Gastroesophageal sphincter (tissue), 4 donors: ENCODE measurements around the gene MALL. TPM values are rescaled to one million over a fixed set of nuclear protein-coding genes. Genes with fewer than 3 reads are reported as not detected.
"Not testable (repeated sequence)": the region's sequence is repeated elsewhere in the genome, so short reads cannot be mapped to it uniquely, and the experiment has no call there.

Source experiments
- ATAC-seq: fragments of 150-250 bp; one replicate; pipeline ENCODE4 v1.9.1; 2016; ENCODE audit warnings: mild to moderate bottlenecking, moderate library complexity
- H3K27ac ChIP-seq, 4 donors: fragments of 200-600 bp; sonication (generic) in 3 of 4; 1 replicate in 3 of 4; 2 replicates in 1 of 4; pipeline ENCODE4 v1.5.1; 2016 to 2019
- H3K27me3 ChIP-seq: fragments of 200-600 bp; sonication (generic); one replicate; pipeline ENCODE4 v1.5.1; 2019
- H3K36me3 ChIP-seq, 2 donors: fragments of 200-600 bp; sonication (generic); one replicate each; pipeline ENCODE4 v1.5.1; 2019; ENCODE audit warnings: control low read depth in 1 of 2
- H3K4me1 ChIP-seq, 3 donors: fragments of 200-600 bp; sonication (generic); 1 replicate in 2 of 3; 2 replicates in 1 of 3; pipeline ENCODE4 v1.5.1; 2016 to 2019; ENCODE audit warnings: control low read depth in 2 of 3
- H3K4me3 ChIP-seq, 2 donors: fragments of 200-600 bp; sonication (generic); one replicate each; pipeline ENCODE4 v1.5.1; 2019; ENCODE audit warnings: mild to moderate bottlenecking in 1 of 2, moderate library complexity in 1 of 2
- H3K9me3 ChIP-seq, 3 donors: fragments of 200-600 bp; sonication (generic); one replicate each; pipeline ENCODE4 v1.5.1; 2017 to 2019; ENCODE audit warnings: control low read depth in 2 of 3
- EP300 ChIP-seq: sonication (generic); formaldehyde crosslinking; IDR thresholded peaks from one replicate; pipeline ENCODE4 v1.6.1; 2017; ENCODE audit warnings: antibody characterized with exemption, mild to moderate bottlenecking
- POLR2A ChIP-seq, 2 donors: fragments of 450-650 bp; IDR thresholded peaks; one replicate each; pipeline ENCODE4 v1.6.1; 2017; ENCODE audit warnings: antibody characterized with exemption in 2 of 2, mild to moderate bottlenecking in 2 of 2, moderate library complexity in 1 of 2
- POLR2AphosphoS5 ChIP-seq: sonication (generic); formaldehyde crosslinking; IDR thresholded peaks from one replicate; pipeline ENCODE4 v1.6.1; 2017; ENCODE audit warnings: antibody characterized with exemption
- WGBS, 2 donors: methylation state at CpG; one replicate each; pipeline ENCODE4 v1.1.5; 2018; ENCODE audit warnings: low coverage in 1 of 2; 5-methylcytosine and 5-hydroxymethylcytosine counted together
- total RNA-seq, 4 donors: library from RNA; depleted of rRNA; stranded (reverse); fragments of >200 nt; gene quantifications; one replicate each; pipeline ENCODE4 v1.1.0, GENCODE V29; 2016
- TF ChIP-seq, protein P1 (sequence below), 4 experiments: fragments of 200-600 bp in 2 of 4; fragments of 450-650 bp in 2 of 4; sonication (generic) in 1 of 4; IDR thresholded peaks; one replicate each; pipeline ENCODE4 v1.5.1; 2017 to 2019; ENCODE audit warnings: antibody characterized with exemption in 4 of 4, mild to moderate bottlenecking in 2 of 4, moderate library complexity in 2 of 4

MALL gene
- total RNA-seq, 4 donors from 2014 or later: 2.5 to 28.3 (median 14.8) TPM

DNA sequence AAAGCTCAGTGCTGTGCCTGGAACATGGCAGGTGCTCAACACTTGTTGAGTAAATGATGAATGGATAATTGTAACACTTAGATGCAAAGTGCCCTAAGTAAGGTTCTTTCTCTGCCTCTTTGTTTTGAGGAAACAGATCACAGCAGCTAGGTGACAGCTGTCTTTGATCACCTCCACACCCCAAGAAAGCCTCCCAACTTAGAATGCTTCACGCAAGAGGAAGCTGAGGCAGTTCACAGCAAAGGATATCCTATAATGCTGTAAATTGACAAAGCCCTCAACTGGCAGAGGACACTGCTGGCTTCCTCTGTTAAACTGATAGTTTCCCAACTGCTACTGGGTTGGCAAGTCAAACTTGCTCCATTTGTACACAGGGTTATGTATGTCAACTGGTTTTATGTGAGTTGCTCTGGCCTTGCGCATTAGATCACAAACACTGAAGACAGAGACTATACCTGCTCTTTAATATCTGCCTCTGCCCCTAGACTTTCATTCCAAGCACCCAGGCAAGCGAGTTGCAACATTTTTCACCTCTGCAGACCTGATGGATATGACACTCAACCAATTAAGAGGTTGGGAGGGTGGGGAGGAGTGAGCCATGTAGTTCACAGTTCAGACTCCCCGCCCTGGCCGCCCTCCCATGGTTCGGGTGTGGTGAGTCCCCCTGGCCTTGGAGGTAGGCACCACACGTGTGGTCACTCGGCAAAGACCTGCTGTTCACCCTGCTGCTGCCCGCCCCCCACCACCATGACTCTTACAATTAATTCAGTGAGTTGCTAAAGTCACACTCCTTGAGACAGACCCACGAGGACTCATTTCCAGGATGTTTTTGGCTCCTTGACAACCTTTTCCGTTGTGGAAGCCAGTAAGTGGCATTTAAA lies 4.8 kb upstream of the MALL start:
- 42 to 54% methylated on average over 7 to 8 of the region's 11 CpGs for WGBS, 2 donors
- ATAC-seq: peak; percentile 26
- TF ChIP-seq EP300 (no peak), POLR2AphosphoS5 (no peak), POLR2A (IDR thresholded peaks at IDR 0.05) (no peak)
- TF ChIP-seq, protein P1, sequence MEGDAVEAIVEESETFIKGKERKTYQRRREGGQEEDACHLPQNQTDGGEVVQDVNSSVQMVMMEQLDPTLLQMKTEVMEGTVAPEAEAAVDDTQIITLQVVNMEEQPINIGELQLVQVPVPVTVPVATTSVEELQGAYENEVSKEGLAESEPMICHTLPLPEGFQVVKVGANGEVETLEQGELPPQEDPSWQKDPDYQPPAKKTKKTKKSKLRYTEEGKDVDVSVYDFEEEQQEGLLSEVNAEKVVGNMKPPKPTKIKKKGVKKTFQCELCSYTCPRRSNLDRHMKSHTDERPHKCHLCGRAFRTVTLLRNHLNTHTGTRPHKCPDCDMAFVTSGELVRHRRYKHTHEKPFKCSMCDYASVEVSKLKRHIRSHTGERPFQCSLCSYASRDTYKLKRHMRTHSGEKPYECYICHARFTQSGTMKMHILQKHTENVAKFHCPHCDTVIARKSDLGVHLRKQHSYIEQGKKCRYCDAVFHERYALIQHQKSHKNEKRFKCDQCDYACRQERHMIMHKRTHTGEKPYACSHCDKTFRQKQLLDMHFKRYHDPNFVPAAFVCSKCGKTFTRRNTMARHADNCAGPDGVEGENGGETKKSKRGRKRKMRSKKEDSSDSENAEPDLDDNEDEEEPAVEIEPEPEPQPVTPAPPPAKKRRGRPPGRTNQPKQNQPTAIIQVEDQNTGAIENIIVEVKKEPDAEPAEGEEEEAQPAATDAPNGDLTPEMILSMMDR (IDR thresholded peaks at IDR 0.05): no peak

DNA sequence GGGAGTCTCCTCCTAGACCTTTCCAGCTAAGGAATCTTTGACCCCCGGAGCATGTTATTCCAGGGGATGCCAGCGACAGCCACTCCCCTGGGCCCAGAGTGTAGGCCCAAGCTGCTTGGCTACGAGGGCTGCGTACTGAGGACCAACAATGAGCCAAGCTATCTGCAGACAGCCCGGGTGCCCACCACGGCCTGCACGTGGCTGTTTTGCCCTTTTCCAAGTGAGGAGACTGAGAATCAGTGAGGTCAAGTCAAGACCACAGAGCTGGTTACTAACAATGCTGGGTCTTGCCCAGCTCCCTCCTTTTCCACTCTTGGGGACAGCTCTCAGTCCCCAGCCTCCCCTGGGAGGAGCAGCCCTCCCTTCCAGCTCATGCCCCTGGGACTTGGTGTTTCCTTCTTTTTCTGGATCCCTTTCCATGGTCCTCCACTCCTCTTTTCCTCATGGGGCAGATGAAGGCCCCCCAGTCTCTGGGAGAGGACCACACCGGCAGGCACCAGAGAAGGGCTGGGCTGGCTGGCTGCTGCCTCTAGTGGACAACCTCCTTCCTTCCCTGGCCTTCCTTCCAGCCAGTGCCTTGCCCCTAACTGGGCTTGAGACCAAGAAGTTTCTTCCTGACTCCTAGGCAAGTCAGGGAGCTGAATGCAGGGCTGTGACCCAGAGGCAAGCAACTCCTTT lies 550 bp upstream of the MALL start:
- Histone ChIP-seq H3K4me3 (peak overlapping the region in 1 of 2 donors; percentile 51), H3K4me1 (peaks cover 0 to 19% (median 0%) of the 10 kb centered on the region in 3 donors), H3K9me3 (no peaks in the 10 kb centered on the region), H3K27me3 (peaks cover 70% of the 10 kb centered on the region), H3K36me3 (no peaks in the 10 kb centered on the region), H3K27ac (peak overlapping the region in 3 of 4 donors; percentile 63 to 64 (median 64))
- WGBS, 2 donors: no CpG with 5 or more reads among the region's 8 CpGs
- ATAC-seq: peak; percentile 61
- no peak for TF ChIP-seq POLR2A (IDR thresholded peaks at IDR 0.05)
- TF ChIP-seq, protein P1 (IDR thresholded peaks at IDR 0.05): peak in 2 of 4 experiments; percentile 25 to 44

More for the DNA sequence above, 4.8 kb upstream of the MALL start:
- Histone ChIP-seq H3K4me1 (peaks cover 0 to 15% (median 0%) of the 10 kb centered on the region in 3 donors), H3K9me3 (no peaks in the 10 kb centered on the region), H3K27ac (peak overlapping the region in 2 of 4 donors; percentile 22 to 61), H3K27me3 (peaks cover 54% of the 10 kb centered on the region), H3K36me3 (no peaks in the 10 kb centered on the region), H3K4me3 (no peak overlapping the region)

DNA sequence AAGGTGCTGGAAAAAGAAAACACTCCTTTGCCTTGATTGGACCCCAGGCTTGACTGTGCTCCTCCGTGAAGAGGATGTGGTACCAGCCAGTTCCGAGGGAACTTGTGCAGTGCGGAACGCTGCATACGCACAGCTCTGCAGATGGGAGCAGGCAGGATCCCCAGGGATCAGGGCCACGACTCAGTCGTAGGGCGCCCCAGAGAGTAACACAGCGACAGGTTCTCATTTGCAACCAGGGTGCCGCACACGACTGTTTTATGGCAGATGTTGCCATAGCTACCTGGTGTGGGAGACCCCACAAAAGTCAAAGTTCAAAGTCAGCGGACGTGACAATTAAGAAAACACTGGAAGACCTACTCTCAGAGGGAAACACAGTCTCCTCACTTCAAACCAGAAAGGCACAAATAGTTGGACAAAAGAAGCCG lies 779 bp downstream of the MALL start:
- Histone ChIP-seq H3K27ac (peak overlapping the region in 3 of 4 donors; percentile 63 to 64 (median 64)), H3K4me1 (peaks cover 0 to 19% (median 0%) of the 10 kb centered on the region in 3 donors), H3K4me3 (peak overlapping the region in 1 of 2 donors; percentile 51), H3K36me3 (no peaks in the 10 kb centered on the region), H3K9me3 (no peaks in the 10 kb centered on the region), H3K27me3 (peaks cover 59% of the 10 kb centered on the region)
- TF ChIP-seq EP300 (no peak), POLR2A (IDR thresholded peaks at IDR 0.05) (no peak), POLR2AphosphoS5 (no peak)
- TF ChIP-seq, protein P1 (IDR thresholded peaks at IDR 0.05): no peak
- no peak for ATAC-seq
- WGBS, 2 donors: 80% methylated on average over 2 of the region's 14 CpGs

DNA sequence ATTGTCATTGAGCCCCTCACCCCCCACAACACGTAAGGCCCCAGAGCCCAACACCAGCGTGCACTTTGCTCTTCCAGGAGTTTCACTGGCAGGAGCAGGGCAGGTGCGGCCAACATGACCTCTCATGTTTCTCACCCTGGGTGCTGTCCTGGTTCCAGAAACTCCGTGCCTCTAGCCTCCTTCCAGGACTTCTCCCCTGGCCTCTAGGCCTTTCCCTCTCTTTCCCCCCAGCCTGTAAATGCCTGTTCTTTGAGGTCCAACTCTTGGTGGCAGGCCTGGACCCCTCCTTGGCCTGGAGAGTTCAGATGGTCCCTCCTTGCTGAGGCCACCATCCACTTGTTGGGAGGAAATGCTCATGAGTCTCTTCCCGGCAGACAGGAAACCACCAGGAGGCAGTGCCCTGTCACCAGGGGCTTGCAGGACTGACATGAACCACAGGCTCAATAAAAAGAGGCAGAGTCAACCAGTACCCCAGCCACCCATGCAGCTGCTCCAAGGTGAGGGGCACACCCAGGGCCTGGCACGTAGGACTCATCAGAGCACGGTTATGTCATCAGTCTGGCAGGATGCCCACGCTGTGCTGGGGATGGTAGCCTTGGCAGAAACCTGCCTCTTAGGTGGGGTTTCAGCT lies 1.5 kb downstream of the MALL start:
- no peak for ATAC-seq
- peak overlapping the region in 3 of 4 donors; percentile 63 to 64 (median 64) for H3K27ac ChIP-seq
- peaks cover 0 to 19% (median 0%) of the 10 kb centered on the region in 3 donors for H3K4me1 ChIP-seq
- TF ChIP-seq, protein P1 (IDR thresholded peaks at IDR 0.05): no peak
- TF ChIP-seq EP300 (no peak), POLR2AphosphoS5 (no peak), POLR2A (IDR thresholded peaks at IDR 0.05) (no peak)
- peak overlapping the region in 1 of 2 donors; percentile 51 for H3K4me3 ChIP-seq
- 92% methylated on average over 5 of the region's 8 CpGs; no CpG with 5 or more reads in 1 of the 2 donors for WGBS, 2 donors
- H3K9me3 ChIP-seq: no peaks in the 10 kb centered on the region
- peaks cover 51% of the 10 kb centered on the region for H3K27me3 ChIP-seq
- H3K36me3 ChIP-seq: no peaks in the 10 kb centered on the region

DNA sequence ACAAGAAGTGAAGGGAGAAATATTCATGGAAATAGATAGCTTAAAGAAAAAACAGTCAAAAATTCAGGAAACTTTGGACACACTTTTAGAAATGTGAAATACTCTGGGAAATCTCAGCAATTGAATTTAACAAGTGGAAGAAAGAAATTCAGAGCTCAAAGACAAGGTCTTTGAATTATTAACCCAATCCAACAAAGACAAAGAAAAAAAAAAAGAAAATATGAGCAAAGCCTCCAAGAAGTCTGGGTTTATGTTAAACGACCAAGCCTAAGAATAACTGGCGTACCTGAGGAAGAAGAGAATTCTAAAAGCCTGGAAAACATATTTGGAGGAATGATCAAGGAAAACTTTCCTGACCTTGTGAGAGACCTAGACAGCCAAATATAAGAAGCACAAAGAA lies 7.3 kb downstream of the MALL start:
- peaks cover 23% of the 10 kb centered on the region for H3K27me3 ChIP-seq
- H3K27ac ChIP-seq, H3K4me3 ChIP-seq, H3K9me3 ChIP-seq, H3K36me3 ChIP-seq, H3K4me1 ChIP-seq, ATAC-seq: not testable (repeated sequence)
- WGBS, 2 donors: 75 to 91% methylated on average over 2 of the region's 2 CpGs
